ENCODE measurements around the gene IFT172.

- no peak for TF ChIP-seq CTCF (conservative IDR thresholded peaks at IDR 0.05; ENCODE audit: low read depth in 2 of 2)
- no peak for TF ChIP-seq CREB1 (CRISPR knock-in tag; IDR thresholded peaks at IDR 0.05; ENCODE audit: low read depth)
- no peak for TF ChIP-seq EZH2phosphoT487 (IDR thresholded peaks at IDR 0.05; ENCODE audit: unreplicated experiment)
- TF ChIP-seq REST (IDR thresholded peaks at IDR 0.05; ENCODE audit: unreplicated experiment): no peak
- TF ChIP-seq POLR2AphosphoS5 (IDR thresholded peaks at IDR 0.05; ENCODE audit: low read depth): no peak
- no peak for TF ChIP-seq EZH2 (IDR thresholded peaks at IDR 0.05; ENCODE audit: low read depth, unreplicated experiment)
- TF ChIP-seq JUNB (IDR thresholded peaks at IDR 0.05; ENCODE audit: unreplicated experiment): no peak
These were observed 19.8 kb upstream of the IFT172 start for GRCh38 chr2:27509326-27509725.
